AG20443 (cell line): Measurements from ENCODE around the gene CIAO3.
A peak's percentile ranks its signal among the peaks of the same experiment; 100 is the strongest.

Experiments used
- DNase-seq: peaks from one replicate; pipeline ENCODE4 v3.0.0; 2012; ENCODE audit warnings: low spot score, mixed read lengths

CIAO3 gene

DNA sequence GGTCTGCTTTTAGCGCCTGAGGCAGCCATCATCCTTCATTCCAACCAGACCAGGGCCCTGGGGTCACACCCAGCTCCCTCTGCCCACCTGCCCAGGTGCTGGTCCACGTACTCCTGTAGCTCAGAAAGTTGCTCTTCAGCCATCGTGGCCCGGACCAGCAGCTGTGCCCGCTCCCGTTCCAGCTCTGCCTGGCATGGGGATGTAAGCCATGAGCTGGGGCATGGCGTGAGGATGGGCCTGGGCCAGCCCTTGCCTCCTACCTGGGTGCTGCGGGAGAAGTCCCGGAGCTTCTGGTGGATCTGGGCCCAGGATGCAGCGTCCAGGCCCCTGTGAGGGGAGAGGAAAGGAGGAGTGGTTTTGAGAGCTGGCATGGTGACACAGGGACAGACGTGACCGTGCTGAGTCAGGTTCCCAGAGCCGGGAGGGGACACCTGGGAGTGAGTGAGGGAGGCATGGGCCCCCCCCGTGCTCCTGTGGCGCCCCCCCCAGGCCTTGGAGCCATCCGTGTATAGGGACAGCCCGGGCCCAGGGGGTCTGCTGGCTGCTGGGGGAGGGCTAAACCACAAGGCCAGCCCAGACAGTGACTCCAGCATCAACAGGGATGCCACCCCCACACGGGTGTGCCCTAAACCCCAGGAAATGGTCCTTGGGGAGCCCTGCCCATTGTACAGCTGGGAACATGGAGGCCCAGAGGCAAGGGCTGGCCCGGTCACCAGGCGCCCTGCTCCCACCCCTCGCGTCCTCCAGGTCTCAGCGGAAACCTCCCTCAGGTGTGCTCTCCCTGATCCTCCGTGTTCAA, 17.8 kb downstream of the CIAO3 start:
- DNase-seq, result no peak

DNA sequence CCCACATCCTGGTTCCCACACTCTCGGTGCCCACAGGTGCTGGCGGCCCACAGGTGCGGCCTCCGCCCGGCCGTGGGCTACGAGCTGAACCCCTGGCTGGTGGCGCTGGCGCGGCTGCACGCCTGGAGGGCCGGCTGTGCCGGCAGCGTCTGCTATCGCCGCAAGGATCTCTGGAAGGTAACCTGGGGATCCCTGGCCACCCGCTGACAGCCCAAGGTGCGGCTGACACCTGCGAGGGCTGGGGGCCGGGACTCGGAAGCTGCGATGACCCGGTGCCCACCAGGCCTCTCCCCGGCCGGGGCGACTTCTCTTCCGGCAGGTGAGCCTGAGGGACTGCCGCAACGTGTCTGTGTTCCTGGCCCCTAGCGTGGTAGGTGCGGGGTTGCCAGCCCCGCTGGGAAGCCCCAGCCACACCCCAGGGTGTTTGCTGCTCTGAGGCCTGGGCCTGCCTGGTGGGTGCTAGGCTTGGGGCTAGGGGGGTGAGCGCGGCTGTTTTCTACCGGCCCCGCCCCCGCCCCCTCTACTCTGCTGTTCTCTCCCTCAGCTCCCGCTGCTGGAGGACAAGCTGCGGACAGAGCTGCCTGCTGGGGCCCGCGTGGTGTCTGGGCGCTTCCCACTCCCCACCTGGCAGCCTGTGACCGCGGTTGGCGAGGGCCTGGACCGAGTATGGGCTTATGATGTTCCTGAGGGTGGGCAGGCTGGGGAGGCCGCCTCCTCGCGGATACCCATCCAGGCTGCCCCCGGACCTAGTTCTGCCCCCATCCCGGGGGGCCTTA, 18.8 kb downstream of the CIAO3 start:
- no peak for DNase-seq

DNA sequence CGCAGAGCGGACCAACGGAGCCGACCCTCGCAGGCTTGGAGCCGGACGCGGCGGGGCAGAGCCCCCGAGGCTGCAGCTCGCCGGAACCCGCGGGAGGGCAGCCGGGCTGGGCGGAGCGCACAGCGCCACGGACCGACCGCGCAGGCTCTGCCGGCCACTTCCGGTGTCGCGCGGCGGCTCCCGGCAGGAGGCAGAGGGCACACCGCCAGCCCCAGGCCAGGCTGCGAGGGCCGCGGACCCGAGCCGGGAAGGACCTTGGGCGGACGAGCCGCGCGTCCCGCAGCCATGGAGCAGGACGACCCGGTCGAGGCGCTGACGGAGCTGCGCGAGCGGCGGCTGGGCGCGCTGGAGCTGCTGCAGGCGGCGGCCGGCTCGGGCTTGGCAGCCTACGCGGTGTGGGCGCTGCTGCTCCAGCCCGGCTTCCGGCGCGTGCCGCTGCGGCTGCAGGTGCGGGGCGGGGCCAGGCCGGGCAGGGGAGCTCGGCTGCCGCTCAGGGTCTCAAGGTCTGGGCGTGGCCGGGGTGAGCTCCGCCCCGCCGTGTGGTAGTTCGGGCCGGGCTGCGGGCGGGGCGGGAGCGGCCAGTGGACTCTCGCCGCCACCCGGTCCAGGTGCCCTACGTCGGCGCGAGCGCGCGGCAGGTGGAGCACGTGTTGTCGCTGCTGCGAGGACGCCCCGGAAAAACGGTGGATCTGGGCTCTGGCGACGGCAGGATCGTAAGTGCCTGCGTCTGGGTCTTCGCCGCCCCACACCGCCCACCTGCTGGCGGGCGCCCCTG, 19.6 kb downstream of the CIAO3 start, which contains the start of gene ANTKMT:
TSS of gene ANTKMT (plus strand) at position 157 of the 775 bp plus-strand sequence. CDS start at position 286, 129 bp downstream.
- DNase-seq, result peak; percentile 92

DNA sequence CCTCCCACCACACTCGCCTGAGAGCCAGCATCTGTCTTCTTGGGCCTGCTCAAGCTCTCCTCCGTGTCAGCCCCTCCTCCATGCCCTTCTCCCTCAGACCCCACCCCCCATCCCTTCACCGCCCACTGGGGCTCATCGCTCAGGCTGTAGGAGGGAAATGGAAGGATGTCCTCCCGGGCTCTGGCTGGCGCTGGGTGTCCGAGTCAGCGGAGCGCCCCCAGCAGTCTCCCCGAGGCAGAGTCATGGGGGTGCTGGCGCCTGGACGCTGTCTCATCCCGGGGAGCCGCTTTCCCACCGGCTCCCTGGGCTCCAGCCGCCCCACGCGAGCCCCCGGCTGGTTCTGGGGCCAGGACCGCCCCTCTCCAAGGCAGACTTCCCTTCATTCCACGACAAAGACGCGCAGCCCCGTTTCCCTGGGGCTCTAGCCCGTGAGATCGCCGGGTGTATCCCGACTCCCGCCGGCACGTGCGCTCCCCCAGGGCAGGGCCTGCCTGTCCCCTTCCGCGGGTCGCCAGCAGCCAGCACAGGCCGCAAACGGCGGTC, 20.3 kb downstream of the CIAO3 start:
- peak; percentile 66 for DNase-seq

DNA sequence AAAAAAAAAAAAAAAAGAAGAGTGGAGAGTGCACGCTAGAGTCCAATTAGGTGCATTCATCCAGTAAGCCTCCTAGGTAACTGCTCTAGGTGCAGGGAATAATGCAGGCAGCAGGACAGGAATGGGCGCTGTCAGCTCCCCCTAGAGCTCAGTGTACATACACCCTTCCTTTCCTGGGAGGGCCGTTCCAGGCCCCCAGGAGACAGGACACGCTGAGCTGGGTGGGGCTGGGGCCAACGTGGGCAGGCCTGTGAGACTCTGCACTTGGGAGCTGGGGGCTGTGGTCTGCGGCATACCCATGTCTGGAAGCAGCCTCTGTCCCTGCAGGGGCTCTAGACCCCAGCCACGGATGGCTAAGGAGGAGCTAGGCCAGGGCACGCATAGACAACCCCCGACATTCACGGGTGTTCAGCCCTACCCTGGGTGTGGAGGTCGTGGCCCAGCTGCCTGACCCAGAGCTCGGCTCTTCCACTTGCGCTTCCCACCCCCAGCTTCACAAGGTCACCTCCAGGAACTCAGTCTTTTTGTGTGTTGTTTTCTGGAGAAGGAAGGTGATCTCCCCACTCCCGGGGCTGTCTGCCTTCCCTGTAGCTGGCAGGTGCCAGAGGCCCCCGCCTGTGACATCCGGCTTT, 20.9 kb downstream of the CIAO3 start:
- no peak for DNase-seq

DNA sequence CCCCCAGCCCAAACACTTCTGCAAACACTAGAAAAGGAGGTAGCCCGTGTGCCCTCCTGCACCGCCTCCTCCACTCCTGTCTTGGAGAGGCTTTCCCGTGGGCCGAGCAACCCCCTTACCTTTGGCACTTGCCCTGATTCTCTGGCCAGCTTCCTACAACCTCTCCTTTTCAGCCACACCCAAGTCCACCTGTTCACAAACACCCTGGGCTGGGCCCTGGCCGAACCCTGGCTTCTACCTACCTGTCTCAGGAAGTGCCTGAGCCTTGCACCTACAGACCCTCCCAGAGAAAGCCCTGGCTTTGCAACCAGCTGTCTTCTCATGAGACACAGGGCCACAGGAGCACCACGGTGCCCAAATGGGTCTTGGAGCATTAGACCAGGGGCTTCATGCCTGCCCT, 21.9 kb downstream of the CIAO3 start:
- no peak for DNase-seq

DNA sequence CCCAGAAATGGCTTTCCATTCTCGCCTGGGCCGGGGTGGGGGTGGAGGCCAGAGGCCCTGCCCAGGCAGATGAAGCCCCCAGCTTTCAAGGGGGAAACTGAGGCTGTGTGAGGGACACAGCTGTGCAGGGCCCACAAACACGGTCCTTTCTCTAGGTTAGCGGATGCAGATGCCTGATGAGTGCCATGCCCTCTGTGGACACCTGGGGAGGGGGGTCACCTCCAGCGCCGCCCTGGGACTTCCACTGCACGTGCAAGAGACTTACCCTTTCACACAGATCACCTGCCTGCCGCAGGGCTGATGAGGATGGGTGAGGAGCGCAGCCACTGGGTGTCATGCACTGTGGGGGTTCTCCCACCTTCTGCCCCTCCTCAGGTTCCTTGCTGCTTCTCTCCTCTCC, 22.4 kb downstream of the CIAO3 start:
- no peak for DNase-seq

DNA sequence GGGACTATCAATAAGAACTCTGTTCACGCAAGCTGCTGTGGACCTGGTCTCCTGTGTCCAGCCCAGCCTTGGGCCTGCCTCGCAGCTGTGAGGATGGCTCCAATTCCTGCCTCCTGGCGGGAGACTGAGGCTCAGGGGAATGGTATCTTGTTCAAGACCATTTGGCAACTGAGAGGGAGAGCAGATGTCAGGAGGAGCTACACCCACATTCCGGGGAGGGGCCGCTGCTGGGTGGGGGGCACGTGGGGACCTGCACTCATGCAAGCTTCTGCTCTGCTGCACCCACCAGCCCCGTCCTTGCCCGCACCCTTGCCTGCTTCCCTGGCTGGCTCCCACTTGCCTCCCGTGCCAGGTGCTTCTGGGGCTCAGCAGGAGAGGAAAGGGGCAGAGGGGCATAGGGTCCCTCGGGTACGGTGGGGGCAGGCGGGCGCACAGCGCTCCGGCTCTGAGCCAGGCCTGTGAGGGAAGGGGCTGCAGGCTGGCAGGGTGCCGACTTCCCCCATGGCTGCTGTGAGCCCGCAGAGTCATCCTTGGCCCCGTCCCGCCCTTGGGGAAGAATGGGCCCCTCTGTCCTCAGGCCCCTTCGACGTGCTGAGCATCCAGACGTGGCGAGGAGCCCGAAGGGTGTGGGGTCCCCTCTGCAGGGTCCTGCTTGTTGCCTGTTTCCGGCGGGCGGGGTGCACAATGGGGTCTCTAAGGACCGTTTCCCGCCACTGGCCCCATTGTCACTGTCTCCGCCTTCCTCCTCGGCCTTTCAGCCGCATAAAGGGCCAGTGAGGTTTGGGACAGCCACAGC, 23.1 kb downstream of the CIAO3 start:
- DNase-seq, result no peak

DNA sequence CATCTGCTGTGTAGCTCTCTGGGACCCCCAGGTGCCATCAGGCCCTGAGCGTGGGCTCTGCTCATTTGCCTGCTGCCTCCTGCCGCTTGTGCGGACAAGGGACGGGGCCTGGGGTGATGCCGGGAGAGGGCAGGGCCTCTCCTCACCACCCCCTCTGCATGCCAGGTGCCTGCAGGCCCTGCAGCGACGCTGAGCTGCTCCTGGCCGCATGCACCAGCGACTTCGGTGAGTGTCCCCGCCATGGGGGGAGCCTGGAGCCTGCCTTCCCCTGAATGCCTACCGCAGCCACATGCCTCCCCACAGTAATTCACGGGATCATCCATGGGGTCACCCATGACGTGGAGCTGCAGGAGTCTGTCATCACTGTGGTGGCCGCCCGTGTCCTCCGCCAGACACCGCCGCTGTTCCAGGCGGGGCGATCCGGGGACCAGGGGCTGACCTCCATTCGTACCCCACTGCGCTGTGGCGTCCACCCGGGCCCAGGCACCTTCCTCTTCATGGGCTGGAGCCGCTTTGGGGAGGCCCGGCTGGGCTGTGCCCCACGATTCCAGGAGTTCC, 23.9 kb downstream of the CIAO3 start:
- no peak for DNase-seq

DNA sequence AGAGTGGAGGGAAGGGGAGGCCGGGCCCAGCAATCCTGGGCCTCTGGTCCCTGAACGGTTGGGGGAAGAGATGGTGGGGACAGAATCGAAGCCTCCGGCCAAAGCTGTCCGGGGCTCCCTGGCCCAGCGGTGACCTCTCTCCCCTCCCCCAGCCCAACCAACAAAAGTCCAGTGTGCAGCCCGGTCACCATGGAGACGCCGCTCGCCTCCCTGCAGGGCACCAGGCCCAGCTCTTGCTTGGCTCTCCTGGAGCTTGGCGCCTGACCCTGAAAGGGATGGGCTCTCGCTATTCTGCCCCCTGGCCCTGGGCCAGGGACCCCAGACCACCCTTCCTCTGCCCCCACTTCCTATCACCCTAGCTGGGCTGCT, 24.6 kb downstream of the CIAO3 start:
- peak; percentile 57 for DNase-seq

DNA sequence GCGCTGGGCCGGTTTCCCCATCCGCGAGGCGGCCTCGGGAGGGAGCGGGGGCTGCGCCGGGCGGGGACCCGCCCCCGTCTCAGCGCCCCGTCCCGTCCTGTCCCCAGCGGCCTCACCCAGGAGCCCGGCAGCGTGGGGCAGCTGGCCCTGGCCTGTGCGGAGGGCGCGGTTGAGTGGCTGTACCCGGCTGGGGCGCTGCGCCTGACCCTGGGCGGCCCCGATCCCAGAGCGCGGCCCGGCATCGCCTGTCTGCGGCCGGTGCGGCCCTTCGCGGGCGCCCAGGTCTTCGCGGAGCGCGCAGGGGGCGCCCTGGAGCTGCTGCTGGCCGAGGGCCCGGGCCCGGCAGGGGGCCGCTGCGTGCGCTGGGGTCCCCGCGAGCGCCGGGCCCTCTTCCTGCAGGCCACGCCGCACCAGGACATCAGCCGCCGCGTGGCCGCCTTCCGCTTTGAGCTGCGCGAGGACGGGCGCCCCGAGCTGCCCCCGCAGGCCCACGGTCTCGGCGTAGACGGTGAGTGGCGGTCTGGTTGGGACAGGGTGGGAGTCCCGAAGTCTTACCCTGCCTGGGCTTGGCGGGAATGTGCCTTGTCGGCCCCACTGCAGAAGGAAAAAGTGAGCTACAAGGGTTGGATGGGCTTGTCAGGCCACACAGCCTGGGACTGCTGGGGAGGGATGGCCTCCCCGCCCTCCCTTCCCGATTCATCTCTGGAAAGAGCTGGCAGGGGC, 25.2 kb downstream of the CIAO3 start:
- DNase-seq, result peak; percentile 46

DNA sequence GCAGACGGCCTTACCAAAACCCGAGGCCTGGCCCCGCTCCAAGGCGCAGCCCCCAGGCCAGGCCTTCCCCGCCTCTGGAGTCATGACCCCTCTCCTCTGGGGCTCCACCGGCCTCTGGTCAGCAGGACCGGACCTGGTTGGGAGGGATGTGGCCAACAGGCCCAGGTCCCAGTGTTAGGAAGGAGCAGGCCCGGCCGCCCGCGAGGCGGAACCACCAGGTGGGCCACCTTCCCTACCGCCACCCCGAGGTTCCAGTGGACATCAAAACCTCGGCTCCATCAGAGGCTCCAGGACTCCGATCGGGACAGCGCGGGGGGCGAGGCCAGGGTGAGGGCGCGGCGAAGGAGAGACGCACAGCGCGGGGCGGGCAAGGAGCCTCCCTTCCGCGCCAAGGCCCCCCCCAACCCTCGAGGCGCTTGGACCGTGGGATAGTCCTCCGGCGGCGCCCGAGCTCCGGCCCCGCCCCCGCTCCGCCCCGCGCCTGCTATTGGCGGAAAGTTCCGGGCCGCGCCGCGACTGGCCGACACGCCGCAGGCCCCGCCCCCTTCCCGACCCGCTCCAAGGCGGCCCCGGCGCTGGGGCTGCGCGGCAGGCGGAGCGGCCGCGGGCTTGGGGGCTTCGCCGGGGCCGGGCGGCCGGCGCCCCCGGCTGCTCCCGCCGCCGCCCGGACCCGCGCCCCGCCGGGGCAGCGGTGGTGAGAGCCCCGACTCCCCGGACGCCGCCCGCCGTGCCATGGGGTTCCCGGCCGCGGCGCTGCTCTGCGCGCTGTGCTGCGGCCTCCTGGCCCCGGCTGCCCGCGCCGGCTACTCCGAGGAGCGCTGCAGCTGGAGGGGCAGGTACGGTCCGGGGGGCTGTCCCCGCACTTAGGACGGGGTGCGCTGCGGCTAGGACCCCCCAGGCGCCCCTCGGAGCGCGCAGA, 26.0 kb downstream of the CIAO3 start, which contains the start of gene METRN:
TSS of gene METRN (plus strand) at position 561 of the 919 bp plus-strand sequence. CDS start at position 733, 172 bp downstream.
- DNase-seq, result peak; percentile 97

DNA sequence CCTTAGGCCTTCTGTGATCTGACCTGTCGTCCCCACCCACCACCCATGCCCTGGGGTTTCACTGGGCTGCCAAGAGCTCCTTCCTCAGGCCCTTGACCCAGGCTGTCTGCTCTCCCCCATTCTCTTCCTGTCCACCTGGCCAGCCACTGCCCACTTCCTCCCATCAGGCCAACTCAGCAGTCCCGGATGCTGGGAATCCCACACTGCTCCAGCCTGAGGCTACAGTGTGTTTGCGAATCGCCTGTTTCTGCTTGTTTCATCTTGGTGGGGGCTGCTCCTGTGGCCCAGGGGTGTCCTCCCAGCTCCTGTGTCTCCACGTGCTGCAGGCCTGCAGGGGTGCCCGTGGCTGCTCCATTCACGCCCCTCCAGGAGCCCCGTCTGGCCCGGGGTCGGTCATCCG, 26.7 kb downstream of the CIAO3 start:
- no peak for DNase-seq

DNA sequence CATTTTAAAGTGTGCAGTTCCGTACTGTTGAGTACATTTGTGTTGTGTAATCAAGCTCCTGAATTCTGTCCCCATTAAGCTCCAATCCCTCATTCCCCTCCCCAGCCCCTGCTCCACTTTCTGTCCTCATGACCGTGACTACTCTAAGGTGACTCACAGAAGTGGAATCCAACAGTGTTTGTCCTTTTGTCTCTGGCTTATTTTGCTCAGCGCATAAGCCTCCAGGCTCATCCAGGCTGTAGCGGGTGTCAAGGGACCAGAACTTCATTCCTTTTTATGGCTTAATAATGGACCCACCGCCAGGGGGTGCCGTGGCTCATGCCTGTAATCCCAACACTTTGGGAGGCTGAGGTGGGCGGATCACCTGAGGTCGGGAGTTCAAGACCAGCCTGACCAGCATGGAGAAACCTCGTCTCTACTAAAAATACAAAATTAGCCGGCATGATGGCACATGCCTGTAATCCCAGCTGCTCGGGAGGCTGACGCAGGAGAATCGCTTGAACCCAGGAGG, 28.0 kb downstream of the CIAO3 start:
- DNase-seq, result peak; percentile 84

DNA sequence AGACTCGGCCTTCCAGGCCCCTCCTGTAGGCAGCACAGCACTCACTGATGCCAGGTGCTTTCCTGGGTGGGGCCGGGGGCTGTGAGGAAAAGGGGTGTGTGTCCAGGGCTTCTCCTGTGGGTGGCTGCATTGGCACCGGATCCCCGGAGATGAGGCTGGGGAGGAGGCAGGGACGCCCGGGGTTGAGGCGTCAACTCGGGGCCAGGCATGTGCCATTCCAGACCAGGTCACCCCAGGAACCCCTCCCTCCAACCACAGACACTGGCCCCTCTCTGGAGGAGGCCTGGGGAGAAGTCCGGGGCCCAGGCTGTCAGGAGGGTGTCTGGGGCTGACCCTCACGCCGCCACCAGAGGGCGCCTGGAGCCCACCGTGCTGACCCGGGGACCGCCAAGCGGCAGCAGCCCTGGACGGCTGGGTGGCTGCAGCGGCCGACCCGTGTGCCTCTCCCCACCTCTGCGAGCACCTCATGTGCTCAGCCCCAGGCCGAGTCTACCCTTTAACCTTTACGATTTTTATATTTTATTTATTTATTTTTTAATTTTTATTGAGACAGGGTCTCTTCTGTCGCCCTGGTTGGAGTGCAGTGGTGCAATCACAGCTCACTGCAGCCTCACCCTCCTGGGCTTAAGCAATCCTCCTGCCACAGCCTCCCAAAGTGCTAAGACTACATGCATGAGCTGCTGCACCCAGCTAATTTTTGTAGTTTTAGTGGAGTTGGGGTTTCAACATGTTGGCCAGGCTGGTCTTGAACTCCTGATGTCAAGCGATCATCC, 29.1 kb downstream of the CIAO3 start:
- DNase-seq, result peak; percentile 90

DNA sequence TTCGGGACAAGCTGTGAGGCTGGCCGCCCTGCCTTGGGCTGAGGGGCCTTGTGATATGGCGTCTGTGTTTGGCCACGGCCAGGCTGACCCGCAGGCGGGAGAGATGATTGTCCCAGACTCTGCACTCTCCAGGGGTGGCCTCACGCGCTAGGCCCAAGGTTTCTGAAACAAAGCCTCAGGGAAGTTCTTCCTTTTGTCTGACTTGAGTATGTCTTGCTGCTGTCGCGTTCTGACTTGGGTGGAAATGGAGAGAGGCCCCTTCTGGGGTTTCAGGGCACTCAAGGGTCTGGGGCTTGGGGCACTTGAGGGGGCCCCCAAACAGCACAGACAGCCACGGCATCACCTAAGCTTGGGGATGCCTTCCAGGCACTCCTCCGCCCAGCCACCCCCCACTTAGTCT, 29.7 kb downstream of the CIAO3 start:
- DNase-seq, result no peak

DNA sequence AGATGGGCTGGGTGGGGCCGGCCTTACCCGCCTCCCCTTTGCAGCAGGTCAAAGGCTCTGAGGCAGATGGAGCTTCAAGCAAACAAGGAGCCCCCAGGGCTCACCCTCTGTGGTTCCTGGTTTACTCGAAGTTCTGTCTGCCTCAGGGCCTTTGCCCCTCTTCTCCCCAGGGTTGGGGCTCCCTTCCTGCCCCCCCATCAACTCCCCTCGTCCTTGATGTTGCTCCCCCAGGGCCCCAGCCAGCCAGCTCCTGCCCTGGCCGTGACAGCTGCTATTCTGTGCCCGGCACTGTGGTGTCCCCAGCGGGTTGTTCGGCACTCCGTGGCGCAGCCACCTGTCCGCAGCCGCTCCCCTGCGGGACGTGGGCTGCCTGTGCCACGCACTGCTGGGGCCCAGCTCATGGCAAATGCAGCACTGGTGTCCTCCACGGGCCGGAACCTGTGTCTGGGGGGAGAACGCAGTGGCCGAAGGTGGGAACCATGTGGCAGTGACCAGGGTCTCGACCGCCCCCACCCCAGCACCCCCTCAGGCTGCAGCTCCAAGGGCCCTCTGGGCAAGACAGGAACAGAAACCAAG, 30.2 kb downstream of the CIAO3 start:
- DNase-seq, result no peak
